HCT116 (cell line): ENCODE results near the gene RRAS2.

ENCODE experiments used
- EZH2 ChIP-seq: fragments of 200-600 bp; sonication (generic); IDR thresholded peaks from 2 replicates; pipeline ENCODE4 v1.6.1; 2017; ENCODE audit warnings: antibody characterized with exemption, mixed run types
- EZH2phosphoT487 ChIP-seq: fragments of 200-600 bp; IDR thresholded peaks from 2 replicates; pipeline ENCODE4 v1.6.1; 2018; ENCODE audit warnings: antibody characterized with exemption, borderline replicate concordance
- POLR2A ChIP-seq: IDR thresholded peaks from 2 replicates; pipeline ENCODE4 v1.7.0; 2011; ENCODE audit warnings: borderline replicate concordance; ENCODE audit not compliant: insufficient read depth, insufficient read length; ENCODE audit errors: extremely low read depth
- POLR2AphosphoS5 ChIP-seq: IDR thresholded peaks from 2 replicates; pipeline ENCODE4 v1.6.1; 2011; ENCODE audit warnings: mild to moderate bottlenecking, low read depth, low read length, moderate library complexity
- RAD21 ChIP-seq: IDR thresholded peaks from 2 replicates; pipeline ENCODE4 v1.6.1; 2012; ENCODE audit warnings: low read depth, mild to moderate bottlenecking
- SIN3A ChIP-seq: IDR thresholded peaks from 2 replicates; pipeline ENCODE4 v1.6.1; 2012; ENCODE audit warnings: low read depth
- SP1 ChIP-seq: IDR thresholded peaks from 2 replicates; pipeline ENCODE4 v1.6.1; 2012; ENCODE audit warnings: low read depth
- ZNF274 ChIP-seq: fragments of 200-500 bp; sonication (Bioruptor generic); IDR thresholded peaks from 2 replicates; pipeline ENCODE4 v1.6.1; 2014; ENCODE audit warnings: mild to moderate bottlenecking, low read depth, low read length, inconsistent platforms
- TF ChIP-seq, protein P1 (sequence below): IDR thresholded peaks from 2 replicates; pipeline ENCODE4 v1.6.1; 2011; ENCODE audit warnings: mild to moderate bottlenecking, low read length, moderate library complexity; ENCODE audit not compliant: insufficient replicate concordance; ENCODE audit errors: extremely low read depth
- TF ChIP-seq, protein P2 (sequence below), 3 experiments: fragments of 200-600 bp in 1 of 3; sonication (generic) in 1 of 3; IDR thresholded peaks in 2 of 3; conservative IDR thresholded peaks in 1 of 3; 2 replicates each; pipeline ENCODE4 v1.5.1; 2012 to 2017; ENCODE audit warnings: low read depth in 2 of 3, low read length in 2 of 3, antibody characterized with exemption in 1 of 3, borderline replicate concordance in 1 of 3, control low read depth in 1 of 3, mild to moderate bottlenecking in 1 of 3, mixed read lengths in 1 of 3, mixed run types in 1 of 3, moderate library complexity in 1 of 3; ENCODE audit not compliant: insufficient read depth in 1 of 3
- TF ChIP-seq, protein P3 (sequence below): IDR thresholded peaks from 2 replicates; pipeline ENCODE4 v1.6.1; 2012

DNA sequence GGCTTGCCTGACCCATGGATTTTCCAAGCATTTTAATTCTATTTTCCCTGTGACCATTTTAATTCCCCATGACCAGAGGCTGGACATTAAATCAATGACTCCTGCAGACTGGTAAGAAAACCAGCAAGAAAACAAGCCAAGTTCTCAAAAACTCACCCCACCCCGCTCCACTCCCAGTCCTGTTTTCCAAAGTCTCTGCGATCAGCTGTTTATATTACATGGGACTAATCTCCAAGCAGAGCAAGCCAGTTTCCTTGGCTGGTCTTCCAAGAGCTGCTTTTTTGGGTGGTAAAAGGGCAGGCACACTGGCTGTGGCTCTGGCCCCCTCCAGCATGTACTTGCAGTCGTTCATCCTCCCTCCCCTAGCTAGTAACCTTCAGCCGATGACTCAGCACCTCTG lies 97.9 kb downstream of the RRAS2 start:
- TF ChIP-seq POLR2AphosphoS5 (no peak), EZH2phosphoT487 (no peak), SIN3A (no peak), SP1 (no peak), EZH2 (no peak), RAD21 (no peak), POLR2A (no peak), ZNF274 (no peak)
- TF ChIP-seq, protein P1, sequence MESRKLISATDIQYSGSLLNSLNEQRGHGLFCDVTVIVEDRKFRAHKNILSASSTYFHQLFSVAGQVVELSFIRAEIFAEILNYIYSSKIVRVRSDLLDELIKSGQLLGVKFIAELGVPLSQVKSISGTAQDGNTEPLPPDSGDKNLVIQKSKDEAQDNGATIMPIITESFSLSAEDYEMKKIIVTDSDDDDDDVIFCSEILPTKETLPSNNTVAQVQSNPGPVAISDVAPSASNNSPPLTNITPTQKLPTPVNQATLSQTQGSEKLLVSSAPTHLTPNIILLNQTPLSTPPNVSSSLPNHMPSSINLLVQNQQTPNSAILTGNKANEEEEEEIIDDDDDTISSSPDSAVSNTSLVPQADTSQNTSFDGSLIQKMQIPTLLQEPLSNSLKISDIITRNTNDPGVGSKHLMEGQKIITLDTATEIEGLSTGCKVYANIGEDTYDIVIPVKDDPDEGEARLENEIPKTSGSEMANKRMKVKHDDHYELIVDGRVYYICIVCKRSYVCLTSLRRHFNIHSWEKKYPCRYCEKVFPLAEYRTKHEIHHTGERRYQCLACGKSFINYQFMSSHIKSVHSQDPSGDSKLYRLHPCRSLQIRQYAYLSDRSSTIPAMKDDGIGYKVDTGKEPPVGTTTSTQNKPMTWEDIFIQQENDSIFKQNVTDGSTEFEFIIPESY = no peak
- TF ChIP-seq, protein P2, sequence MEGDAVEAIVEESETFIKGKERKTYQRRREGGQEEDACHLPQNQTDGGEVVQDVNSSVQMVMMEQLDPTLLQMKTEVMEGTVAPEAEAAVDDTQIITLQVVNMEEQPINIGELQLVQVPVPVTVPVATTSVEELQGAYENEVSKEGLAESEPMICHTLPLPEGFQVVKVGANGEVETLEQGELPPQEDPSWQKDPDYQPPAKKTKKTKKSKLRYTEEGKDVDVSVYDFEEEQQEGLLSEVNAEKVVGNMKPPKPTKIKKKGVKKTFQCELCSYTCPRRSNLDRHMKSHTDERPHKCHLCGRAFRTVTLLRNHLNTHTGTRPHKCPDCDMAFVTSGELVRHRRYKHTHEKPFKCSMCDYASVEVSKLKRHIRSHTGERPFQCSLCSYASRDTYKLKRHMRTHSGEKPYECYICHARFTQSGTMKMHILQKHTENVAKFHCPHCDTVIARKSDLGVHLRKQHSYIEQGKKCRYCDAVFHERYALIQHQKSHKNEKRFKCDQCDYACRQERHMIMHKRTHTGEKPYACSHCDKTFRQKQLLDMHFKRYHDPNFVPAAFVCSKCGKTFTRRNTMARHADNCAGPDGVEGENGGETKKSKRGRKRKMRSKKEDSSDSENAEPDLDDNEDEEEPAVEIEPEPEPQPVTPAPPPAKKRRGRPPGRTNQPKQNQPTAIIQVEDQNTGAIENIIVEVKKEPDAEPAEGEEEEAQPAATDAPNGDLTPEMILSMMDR (IDR thresholded peaks at IDR 0.05 in 2 of 3, conservative IDR thresholded peaks at IDR 0.05 in 1 of 3; ENCODE audit: borderline replicate concordance in 1 of 3, insufficient read depth in 1 of 3, low read depth in 2 of 3, low read length in 2 of 3) = no peak
- TF ChIP-seq, protein P3, sequence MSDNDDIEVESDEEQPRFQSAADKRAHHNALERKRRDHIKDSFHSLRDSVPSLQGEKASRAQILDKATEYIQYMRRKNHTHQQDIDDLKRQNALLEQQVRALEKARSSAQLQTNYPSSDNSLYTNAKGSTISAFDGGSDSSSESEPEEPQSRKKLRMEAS = no peak
